GM21576 (cell line): ENCODE results near the gene FSCN2.

ENCODE experiments used
- ATAC-seq: cut with Tn5 transposase; IDR thresholded peaks from one replicate; pipeline ENCODE4 v1.9.1; 2021; ENCODE audit warnings: mild to moderate bottlenecking, moderate library complexity; ENCODE audit not compliant: unreplicated experiment

The FSCN2 gene

DNA sequence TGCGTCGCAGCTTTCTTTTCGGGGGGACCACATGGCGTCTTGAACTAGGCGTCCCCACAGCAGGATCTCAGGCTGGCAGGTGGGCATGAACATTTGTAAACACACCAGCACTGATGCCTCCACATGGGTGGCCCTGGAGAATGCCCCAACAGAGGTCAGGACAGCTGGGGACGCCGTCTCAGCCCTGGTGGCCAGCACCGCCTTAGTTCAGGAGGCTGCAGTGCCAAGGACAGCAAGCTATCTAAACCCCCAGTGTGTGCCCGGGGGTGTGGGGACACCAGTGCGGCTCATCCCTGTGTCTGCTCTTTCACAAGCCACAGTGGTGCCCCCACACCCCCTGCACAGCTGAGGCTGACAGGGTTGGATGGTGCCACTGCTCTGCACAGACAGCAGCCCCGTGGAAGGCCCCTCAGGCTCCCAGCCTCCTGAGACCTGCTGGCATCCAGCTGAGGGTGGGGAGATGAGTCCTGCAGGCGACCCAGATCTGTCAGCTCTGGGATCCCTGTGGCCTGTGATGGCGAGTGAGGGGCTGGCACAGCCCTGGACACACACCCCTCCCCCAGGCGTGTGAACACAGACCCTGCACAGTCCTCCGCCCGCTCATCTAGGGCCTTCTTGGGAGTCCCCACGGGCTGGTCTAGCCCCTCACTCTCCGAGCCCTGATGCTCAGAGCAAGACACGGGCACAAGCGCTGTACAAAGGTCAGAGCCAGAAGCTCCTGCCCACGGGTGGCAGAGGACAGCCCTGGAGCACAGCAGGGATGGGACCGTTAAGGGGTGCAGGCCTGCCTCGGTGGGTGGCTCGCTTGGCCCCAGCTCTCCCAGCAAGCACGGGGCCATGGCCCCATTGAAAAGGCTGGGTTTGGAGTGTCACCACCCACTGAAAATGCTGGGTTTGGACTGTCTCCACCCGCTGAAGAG, 10.7 kb downstream of the FSCN2 start:
- ATAC-seq, result no peak

DNA sequence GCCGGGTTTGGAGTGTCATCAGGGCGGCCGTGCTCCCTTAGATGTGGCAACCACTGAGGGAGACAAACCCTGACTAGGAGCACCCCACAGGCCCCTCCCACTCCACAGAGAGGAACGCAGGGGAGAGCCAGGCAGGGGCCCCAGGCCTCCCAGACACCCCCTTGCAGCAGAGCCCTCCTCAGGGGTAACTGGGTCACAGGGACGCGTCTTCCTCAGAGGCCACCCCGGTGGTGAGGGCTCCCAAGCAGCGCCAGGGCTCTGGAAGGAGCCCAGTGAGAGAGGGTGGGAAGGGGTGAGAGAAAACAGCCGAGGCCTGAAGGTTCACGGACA, 11.4 kb downstream of the FSCN2 start:
- no peak for ATAC-seq

DNA sequence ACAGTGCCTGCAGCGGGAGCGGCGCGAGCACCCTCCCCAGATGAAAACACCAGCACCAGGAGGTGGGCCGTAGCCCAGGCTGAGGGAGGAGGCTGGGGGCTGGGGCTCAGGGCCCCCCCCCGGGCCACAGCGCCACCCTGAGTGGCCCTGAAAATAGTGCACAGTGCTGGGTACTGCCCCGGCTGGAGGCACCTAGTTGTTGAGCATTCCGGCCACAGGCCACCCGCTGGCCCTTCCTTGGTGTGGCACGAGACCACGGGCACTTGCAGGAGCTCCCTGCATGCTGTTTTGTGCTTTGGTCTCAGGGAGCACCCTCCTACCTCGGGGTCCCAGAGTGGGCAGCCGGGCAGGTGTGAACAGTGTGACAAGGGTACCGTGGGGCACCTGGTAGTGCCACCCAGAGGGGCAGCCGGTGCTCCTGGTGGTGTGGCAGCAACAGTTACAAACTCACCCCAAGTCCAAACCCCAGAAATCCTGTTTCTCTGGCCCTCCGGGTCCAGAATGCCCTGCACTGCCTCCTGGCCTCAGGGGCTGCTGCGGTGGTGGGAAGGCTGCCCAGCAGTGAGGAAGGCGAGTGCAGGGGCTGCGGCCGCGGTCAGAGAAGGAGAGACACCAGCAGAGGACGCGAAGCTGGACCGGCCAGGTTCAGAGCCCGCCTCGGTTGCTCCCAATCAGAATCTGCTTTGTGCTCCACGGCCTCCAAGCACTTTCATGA, 11.9 kb downstream of the FSCN2 start:
- ATAC-seq, result no peak

DNA sequence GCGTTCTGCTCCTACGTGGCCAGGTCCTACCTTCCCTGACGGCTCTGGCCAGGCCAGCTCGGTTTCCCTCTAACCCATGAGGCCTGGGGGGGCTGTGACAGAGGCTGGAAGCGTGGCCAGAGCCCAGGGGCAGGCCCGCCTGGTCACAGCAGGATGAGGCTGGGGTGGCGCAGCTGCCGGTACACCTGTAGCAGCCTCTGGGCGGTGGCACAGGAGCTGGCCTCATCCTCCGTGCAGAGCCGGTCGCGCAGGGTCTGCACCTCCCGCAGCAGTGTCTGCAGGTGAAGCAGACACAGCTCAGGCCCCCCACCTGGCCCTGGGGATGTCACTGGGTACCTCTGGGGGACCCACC, 12.5 kb downstream of the FSCN2 start:
- ATAC-seq, result no peak

DNA sequence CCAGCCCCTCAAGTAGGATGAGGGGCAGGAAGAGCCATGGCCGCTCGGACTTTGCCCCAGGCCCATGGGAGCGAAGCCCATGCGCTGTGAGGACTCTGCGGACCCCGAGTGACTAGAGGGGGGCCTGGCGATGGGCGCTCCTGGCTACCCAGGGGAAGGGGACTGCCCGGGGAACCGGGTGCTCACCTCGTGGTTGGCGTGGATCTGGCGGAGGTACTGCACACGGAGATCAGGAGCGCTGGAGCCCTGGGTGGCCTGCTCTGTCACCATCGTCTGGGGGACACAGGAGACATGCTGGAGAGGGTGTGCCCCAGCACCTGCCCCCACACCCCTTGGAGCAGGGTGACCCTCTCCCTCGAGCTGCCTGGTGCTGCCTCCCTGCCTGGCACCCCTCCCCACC, 12.9 kb downstream of the FSCN2 start:
- no peak for ATAC-seq

DNA sequence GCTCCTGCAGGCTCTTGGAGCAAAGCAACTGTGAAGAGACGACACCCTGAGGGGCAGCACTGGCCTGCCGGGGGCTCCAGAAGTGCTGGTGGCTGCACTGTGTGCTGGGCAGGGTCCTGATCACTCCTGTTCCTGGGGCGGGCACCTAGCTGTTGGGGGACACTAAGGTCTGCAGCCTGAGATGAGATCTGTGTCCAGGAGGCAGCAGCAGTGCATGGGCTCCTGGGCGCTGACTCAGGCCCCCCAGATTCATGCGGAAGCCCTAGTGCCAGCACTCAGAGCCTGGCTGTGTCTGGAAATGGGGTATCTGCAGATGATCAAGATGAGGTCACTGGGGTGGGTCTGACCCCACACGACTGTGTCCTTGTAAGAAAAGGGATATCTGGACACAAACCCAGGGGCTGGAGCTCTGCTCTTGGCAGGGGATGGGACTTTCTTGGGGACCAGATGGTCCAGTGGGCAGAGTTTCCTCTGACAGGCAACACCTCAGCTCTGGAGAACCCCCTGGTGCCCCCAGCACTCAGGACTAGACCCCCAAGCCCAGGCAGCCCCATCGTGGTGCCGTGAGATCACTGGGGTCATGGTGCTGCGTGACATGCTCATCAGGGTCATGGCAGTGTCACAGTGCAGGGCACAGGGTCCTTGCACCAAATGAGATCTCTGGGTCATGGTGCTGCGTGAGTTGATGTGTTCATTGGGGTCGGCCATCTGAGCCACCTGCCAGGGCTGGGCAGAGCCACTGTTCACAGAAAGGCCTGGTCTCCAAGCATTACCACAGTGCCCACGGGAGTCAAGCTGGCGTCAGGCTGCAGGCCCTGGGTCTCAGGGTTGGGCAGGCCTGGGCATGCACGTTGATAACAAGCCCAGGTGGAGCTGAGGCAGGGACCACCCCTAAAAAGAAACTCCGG, 14.5 kb downstream of the FSCN2 start:
- no peak for ATAC-seq

DNA sequence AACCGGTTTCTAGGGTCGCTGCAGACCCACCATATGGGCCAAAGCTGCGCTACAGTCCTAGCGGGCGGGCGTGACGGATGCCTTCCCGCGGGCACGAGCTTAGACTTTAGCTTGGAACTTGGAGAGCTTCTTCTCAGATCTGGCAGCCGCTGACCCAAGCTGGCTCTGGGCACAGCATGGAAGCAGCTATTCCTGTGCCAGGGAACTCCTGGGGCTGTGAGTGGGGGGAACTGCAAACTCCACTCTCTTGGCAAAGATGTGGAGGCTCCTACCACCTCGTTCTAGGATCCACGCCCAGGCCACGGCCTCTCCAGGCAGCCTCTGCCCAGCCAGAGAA, 15.1 kb downstream of the FSCN2 start:
- ATAC-seq, result no peak

DNA sequence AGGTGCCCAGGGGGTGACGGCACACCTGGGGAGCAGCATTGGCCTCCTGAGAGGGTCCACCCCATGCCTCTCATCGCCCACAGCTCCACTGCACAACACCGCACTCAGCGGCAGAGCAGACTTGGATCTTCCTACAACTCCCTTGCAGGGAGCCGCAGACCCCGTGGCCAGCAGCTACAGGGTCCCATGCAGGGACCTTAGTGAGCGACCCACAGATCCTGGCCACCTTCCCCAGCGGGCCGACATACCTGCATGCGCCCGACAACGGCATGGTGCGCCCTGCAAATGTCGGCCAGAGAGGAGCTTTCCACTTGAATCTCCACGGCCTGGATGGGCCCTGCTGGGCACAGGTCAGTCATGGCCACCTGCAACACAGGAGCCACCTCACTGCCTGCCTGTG, 15.6 kb downstream of the FSCN2 start:
- no peak for ATAC-seq

DNA sequence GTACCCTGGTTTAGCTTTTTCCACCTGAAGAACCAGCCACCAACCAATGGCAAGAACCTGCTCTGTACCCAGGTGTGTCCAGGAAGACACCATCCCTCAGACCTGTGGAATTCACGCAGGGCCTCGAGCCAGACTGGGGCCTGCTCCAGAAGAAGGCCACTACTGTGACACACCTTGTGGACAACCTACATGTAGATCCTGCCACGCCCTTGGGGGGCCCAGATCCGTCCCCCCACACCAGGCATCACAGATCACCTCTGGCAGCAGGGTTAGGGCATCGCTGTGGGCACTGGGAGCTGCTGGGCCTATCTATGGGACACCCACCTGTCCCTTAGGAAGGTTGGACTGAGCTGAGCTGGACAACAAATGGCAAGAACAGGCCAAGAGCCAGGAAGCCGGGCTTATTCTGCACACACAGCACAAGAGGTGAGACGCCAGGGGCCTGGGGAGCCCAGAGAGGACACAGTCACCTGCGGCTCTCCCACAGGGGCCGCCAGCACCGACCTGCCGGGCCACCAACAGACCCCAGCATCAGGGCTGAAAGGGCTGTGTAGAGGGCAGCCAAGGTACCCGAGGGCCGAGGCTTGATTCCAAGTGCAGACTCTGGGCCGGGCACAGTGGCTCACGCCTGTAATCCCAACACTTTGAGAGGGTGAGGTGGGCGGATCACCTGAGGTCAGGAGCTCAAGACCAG, 16.3 kb downstream of the FSCN2 start:
- no peak for ATAC-seq

DNA sequence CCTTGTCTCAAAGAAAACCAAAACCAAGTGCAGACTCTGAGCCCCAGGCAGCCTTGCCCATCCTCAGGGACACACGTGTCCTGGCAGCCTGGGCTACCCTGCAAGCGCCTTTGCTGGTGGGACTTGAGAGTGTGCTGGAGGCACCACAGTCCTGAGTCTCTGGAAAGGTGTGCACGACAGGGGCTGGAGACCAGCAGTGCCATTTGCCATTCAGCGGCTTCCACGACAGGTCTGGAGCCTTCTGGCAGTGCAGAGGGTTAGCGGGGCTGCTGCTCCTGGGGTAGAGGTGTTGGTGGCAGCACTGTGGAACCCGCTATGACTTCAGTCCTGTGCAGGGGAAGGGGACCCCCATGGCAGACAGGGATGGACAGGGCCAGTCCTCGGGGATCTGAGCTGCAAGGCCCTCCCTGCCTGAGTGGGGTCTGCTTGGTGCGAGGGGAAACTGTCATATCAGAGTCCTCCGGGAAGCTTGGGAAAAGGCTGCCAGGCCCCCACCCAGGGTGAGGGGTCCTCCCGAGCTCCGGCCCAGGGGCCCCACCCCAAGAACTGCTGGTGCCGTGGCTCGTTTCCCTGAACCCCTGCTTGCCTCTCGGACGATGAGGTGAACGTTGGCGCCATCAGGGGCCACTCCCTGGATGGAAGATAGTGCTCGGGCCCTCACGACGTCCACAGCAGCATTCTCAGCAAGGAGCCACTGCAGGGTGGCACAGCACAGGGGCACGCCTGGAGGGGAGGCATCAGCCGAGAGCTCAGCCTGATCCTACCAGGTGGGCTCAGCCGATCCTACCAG, 17.2 kb downstream of the FSCN2 start:
- no peak for ATAC-seq

DNA sequence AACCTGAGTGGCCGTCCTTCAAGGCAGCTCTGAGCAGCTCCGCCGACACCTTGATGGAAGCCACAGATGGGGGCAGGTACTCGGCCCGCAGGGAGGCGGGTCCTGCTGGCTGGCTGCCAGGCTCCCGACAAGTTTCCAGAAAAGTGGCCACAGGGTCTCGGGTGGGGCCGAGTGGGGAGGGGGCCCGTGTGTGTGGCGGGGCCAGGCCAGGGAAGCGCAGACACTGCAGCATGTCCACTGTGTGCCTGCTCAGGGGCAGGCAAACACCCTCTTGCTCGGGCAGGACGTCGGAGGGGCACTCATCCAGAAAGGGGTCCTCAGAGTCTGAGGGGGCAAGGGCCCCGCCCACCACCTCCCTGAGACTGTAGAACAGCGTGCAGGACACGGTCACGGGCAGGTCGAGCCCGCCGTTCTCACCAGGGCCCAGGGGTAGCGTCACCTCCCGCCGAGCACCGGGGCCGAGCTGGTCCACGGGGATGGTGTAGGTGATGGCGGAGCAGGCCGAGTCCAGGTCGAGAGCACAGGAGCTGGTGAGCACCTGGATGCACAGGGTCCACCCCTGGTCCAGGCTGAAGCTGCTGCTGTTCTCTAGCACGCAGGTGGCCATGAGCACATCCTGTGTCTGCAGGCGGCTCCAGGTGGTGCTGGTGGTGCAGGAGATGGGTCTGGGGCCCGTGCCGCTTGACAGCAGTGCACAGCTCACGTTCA, 18.9 kb downstream of the FSCN2 start:
- no peak for ATAC-seq

DNA sequence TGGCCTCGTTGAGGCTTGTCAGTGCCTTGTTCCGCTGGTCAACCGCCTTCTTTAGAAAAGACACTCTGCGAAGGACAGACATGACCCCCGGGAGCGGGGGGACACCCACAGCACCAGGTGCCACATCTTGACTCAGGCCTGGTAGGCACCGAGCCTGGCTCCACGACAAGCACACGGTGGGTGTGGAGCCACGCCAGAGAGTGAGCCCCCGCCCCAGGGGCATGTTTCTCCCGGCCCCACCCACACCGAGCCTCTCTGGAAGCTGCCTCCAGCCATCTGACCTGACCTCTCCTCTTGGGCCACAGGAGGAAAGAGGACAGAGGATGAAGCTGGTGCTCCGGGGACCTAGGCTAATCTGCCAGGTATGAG, 19.4 kb downstream of the FSCN2 start:
- ATAC-seq, result no peak

DNA sequence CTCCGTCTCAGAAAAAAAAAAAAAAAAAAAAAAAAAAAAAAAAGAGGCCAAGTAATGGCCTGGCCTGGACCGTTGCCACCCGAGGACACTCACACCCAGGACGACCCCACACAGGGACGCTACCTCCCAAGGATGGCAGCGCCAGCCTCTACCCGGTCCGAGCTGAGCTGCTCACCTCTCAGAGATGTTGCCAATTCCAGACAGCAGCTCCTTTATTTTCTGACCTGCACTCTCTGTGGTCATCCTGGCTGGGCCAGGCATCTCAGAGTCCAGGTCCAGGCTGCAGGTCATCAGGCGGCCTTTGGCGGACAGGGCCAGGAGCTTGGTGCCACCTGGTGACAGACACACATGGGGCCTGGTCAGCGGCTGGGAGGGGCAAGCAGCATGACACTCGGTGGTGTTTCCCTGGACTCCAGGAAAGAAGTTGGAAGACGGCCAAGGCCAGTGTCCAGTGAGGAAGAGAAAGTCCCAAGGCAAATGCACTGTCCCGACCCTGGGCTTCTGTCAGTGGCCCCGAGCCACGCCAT, 20.9 kb downstream of the FSCN2 start:
- ATAC-seq, result no peak

DNA sequence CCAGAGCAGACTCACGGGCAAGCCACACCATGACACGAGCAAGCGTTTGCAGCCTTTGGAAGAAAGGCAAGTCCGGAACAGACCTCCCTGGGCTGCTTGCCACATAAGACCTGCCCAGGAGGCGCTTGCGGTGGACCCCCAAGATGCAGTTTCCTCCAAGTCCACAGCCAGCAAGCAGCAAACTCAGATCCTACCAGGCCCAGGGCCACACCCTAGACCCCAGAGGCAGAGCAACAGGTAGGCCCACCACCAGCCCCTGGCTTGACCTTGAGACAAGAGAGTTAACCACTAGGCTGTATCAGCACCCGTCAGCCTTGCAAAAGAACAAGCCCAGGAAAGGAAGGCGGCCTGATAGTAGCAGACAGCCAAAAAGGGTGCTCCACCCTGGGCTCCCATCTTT, 21.6 kb downstream of the FSCN2 start:
- ATAC-seq, result no peak

DNA sequence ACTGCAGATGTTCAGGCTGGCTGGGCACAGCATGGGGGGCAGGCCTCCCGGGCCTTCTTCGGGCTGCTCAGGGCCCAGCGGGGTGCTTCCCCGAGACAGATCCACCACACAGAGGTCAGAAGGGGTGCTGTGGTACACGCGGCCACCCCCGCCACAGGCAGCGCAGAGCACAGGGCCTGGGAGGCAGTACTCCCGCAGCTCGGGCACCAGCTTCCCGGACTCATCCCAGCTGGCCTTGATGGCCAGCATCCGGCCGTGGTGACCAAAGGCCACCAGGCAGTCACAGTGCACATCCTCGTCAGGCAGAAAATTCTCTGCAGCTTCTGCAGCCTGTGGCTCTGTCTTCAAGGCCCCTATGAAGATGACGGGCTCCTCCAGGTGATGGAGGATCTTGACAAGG, 22.1 kb downstream of the FSCN2 start:
- no peak for ATAC-seq

DNA sequence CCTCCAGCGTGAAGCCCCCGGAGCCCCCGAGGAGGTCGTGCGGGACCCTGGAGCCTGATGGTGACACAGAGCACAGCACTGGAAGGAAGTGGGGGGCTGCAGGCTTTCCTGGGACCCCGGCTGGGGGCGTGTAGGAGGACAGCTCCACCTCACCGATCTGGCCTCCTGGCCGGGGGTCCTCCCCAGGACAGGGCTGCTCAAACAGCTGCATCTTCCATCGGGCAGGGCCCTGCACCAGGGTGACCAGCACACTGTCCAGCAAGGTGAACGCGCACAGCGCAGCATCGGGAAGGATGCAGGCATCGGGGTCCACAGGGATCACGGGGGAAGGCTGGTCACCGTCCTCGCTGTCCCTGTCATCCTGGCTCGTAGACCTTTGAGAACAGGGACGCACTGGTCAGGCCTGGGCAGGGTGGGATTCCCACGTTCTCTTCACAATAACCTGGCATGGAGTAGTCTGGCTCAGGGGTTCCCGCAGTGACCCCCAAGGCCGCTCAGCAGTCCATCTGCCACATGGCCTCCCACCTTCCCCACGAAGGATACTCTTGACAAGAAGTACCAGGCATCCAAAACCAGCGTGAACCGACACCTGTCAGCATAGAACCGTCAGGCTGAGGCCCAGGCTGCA, 22.8 kb downstream of the FSCN2 start:
- ATAC-seq, result no peak

DNA sequence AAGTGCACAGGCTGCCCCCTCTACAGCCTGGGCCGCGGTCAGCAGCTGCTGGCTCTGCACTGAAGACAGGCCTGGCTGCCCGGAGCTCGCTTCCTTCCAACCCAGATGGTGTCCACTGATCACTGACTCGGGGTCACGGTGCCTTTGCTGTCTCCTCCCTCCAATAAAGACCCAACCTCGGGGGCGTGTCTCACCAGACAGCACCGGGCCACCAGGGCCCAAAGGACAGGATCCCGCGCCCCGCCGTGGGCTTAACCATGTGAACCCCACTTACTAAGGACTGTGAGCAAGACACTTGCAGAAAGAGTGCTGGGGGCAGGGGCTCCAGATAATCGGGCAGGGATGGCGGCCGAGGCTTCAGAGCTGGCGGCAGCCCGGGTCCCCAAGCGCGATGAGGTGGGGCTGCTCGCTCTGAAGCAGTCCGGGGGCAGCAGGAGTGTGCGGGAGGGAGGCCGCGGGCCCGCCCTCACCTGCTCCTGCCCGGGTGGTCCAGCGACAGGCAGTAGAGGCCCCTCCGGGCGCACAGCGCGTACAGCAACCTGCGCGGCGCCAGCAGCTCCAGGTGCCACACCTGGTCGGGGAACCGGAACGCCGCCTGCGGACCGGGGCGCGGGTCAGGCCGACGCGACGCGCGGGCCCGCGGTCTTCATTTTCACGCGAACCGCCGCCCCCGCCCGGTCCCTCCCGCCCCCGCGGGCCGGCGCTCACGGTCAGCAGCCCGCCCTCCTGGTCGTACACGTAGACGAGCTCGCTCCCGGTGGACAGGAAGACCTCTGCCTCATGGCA, 23.5 kb downstream of the FSCN2 start:
- ATAC-seq, result no peak
